Stimulated activated CD4-positive, alpha-beta T cell treated with anti-CD3 and anti-CD28 coated beads, Interleukin-15, amount 100 ng/mL, for 48 hours (primary cell): Measurements from ENCODE around the gene COL27A1.

ENCODE experiments used
- DNase-seq, 2 donors: peaks; one replicate each; pipeline ENCODE4 v3.0.0-alpha.2; 2020; ENCODE audit warnings: low read depth in 2 of 2

COL27A1 gene

DNA sequence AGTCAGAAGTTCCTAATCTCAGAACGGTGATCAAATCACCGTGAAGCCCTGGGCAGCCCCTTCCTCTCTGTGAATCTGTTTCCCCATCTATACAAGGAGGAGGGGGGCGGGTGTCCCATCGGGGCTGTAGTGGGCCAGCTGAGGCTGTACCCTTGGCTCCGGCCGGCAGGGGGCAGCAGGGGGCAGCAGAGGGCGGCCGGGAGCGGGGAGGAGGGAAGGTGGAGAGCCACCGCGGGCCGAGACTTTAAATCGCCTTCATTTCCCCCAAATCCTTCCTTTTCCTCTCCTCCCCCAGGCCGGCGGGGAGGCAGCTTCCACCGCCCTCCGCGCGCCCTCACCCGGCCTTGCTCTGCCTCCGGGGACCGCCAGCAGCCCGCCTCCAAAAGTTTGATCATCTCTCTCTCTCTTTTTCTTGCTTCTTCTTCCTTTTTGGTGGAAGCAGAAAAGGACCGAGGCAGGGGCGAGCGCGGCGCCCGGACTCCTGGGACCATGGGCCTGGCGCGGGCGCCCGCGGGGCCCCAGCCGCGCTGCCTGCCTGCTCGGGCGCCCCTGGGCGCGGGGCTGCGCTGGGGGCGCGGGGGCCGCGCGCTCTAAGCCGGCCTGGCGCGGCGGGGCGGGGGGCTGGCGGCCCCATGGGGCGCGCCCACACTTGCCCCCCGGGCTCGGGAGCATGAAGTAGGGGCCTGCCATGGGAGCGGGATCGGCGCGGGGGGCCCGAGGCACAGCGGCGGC is at the start of gene COL27A1:
TSS of gene COL27A1 (plus strand) at position 275 of the 732 bp plus-strand sequence. CDS start at position 689, 414 bp downstream.
- DNase-seq = peak; percentile 62 to 82

DNA sequence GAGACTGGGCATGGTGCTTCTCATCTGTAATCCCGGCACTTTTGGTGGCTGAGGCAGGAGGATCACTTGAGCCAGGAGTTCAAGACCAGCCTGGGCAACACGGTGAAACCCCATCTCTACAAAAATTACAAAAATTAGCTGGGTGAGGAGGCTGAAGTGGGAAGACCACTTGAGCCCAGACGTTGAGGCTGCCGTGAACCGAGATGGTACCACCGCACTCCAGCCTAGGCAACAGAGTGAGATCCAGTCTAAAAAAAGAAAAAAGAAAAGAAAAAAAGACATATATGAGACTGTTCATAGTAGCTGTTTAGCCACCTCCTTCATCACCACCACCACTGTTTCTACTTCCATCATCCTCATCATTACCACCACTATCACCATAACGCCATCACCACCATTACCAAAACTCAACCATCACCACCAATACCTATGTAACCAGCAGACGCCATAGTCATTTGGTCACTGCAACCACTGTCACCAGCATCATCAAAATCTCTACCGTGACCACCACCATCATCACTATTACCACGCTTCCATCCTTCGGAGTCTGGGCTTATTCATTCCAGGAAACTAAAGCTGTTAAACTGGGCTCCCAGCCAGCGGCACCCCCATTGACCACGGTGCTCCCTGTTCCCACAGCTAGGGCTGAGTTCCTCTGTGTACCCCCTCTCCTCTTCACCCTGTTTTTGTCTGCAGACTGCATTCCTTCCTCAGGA is 47.9 kb upstream of the COL27A1 start:
- no peak for DNase-seq

GRCh38 chr9:114108016-114108833 is 47.1 kb upstream of the COL27A1 start:
- DNase-seq = peak; percentile 33 to 47

DNA sequence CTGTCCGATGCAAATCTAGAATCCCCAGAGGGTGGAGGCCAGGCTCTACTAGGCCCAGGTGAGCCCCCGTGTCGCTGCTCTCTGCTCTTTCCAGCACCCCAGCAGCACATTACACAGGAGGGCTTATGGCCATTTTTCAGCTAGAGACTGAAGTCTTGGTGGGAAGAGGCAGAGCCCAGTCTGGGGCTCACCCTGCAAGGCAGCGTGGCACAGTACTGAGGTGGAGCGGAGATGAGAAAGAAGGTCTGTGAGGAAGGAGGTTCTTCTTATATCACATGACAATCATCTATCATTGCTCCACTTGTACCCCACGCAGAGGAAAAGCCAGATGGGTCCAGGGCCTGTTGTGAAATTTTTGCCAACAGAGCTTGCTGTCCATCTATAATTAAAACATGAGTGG is 46.2 kb upstream of the COL27A1 start:
- DNase-seq = no peak

GRCh38 chr9:114110180-114110579 is 45.2 kb upstream of the COL27A1 start:
- no peak for DNase-seq

DNA sequence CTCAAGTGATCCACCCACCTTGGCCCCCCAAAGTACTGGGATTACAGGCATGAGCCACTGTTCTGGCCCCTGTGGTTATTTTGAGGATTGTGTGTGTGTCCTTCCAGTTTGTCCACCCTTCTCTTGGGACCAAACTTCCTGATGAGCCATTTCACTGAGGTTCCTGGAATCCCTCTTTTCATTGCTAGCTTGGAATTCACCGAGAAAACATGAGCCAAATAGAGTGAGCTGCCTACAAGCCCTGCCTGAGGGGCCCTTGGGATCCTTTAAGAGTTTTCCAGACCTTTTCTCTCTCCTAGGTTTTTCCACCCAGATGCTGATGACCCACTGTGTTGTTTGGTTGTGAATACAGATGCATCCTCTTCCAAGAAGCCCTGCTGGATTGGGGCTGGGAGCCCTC is 43.0 kb upstream of the COL27A1 start:
- DNase-seq = no peak

DNA sequence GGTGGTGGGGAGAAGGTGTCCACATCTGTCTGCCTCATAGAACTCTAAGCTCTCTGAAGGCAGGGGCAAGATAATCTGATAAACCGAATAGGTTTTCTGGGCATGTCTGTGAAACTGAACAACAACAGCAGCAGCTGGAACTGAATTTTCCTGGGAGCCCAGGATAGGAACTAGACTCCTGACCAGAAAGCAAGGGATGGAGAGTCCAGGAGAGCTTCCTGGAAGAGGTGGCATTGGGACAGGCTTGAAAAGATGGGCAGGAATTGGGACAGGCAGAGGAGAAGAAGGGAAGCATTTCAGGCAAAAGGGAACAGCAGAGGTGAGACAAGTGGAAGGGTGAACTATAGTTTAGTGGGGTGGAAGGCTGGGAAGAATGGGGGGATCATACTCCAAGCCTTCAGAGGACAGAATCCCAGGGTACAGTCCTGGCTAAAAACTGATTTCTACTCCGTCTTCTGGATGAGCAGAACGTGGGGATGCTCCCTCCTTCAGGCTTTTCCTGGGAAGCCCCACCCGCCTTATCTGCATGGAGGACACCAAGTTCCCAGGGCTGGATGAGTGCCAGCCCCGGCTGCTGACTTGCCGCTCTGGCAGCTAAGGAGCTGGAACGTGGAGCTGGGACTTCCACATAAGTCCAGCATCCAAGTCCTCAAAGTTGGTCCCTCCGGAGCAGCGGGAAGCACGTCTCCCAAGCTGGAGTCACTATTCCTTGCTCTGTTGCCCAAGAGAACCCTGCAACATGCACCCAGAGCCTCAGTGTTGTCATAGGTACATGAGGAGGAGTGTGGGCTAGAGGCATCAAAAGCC is 42.4 kb upstream of the COL27A1 start:
- DNase-seq = no peak

- no peak for DNase-seq
These were observed 41.0 kb upstream of the COL27A1 start for GRCh38 chr9:114114364-114114763.

GRCh38 chr9:114115654-114116125 is 39.6 kb upstream of the COL27A1 start:
- DNase-seq = no peak

GRCh38 chr9:114116126-114116747 is 39.1 kb upstream of the COL27A1 start:
- DNase-seq = no peak

DNA sequence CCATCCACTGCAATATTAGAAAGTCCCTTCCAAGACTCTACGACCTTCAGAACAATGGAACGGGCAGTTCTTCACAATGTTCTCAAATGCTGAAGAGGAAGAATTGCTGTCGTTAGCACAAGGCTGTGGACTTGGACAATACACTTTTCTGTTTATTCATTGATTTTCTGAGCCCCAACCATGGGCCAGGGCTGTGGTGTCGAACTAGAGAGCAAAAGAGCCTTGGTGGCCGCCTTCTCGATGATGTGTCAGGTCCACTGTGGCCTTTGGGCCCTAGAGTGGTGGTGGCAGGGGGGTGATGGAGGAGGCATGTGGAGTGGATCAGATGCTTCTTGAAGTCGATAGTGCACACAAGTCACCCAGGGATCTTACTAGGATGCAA is 37.7 kb upstream of the COL27A1 start:
- DNase-seq = no peak

- no peak for DNase-seq
These were observed 37.1 kb upstream of the COL27A1 start for GRCh38 chr9:114117996-114118830.

- no peak for DNase-seq
These were observed 35.8 kb upstream of the COL27A1 start for GRCh38 chr9:114119242-114120191.

- DNase-seq = no peak
These were observed 34.9 kb upstream of the COL27A1 start for GRCh38 chr9:114120192-114121014.

DNA sequence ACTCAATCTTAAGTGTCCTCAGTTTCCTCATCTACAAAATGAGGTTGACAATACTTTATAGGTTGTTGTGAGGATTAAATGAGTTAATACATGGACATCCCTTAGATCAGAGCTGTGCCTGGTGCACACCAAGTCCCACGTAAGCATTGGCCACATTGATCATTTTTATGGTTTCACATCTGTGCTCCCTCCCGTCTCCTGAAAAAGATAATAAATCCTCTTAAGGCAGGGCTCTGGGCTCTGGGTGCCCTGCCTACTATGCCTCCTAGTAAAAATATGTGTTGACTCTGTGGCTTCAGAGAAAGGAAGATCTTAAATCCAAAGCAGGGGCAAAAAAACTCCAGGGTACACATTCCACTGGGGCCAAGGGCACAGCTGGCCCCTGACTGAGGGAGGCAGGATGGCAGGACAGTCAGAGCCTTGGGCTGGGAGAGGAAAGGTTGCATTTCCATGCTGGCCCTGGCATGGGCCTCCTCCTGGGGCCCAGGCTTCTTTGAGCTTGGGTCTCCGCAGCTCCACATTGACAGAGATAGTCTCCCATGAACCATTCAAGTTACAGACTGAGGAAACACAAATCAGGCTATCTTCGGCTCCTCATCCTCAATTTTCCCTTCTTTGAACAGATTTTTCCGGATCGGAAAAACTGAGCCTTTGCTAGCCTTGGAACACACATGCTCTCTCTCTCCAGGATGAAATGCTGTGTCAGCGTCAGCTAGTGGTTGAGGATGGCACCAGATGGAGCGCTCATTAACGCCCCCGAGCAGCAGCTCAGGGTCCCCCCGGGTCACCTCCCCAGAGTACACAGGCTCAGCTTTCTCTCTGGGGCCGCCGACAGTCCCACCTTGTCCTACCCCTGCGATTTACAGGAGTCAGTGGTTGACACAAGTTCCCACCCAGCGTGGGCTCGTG is 33.9 kb upstream of the COL27A1 start:
- no peak for DNase-seq

DNA sequence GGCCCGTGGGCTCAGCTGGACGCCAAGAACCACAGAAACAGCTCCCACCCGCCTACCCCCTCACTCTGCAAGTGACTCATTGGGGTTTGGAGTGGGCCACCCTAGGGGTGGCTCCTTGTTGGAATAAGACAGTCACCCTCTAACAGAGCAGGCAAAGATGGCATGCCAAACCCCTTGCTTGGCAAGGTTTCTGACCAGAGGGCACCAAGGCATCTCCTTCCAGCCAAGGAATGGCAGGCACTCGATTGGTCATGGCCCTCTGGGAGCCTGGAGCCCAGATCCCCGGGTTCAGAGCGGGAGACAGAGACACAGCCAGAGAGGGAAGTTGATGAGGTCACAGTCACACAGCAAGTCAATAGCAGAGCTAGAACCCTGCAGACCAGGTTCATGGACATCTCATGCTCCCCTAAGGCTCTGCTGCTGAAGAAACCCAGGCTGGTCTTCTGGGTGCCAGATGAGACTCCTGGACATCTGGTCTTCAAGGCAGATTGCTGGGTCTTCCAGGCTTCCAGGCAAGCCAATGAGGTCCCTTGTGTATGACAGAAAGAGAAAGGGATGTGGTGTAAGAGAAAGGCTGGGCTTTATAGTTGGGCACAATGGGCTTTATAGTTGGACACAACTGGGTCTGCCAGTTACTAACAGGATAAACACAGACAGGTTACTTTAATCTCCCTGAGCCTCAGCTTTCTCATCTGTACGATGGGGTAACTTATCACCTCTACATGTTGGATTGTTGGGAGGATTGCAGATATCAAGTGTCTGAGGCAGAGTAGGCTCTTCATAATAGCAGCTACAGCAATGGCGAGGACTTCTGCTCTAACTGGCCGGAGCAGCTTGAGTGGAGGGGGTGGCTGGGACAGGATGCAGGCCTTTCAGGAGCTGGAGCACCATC is 33.0 kb upstream of the COL27A1 start:
- no peak for DNase-seq
